Cortex of kidney (tissue), 1 donor: Measurements from ENCODE around the gene CCL26.
"Not testable (repeated sequence)": the region's sequence is repeated elsewhere in the genome, so short reads cannot be mapped to it uniquely, and the experiment has no call there.

Experiments
- DNase-seq: peaks from one replicate; lab custom pipeline; 2025; lab: John Stamatoyannopoulos, UW

The CCL26 gene

GRCh38 chr7:75792567-75792966 is 20.6 kb upstream of the CCL26 start:
- DNase-seq, result not testable (repeated sequence)

GRCh38 chr7:75789361-75789924 is 17.4 kb upstream of the CCL26 start:
- DNase-seq, result no peak

- DNase-seq, result not testable (repeated sequence)
Observed at GRCh38 chr7:75788154-75788847, 16.3 kb upstream of the CCL26 start.

GRCh38 chr7:75783058-75783457 is 11.0 kb upstream of the CCL26 start:
- DNase-seq, result not testable (repeated sequence)

- not testable (repeated sequence) for DNase-seq
Observed at GRCh38 chr7:75780647-75781273, 8.7 kb upstream of the CCL26 start.

- not testable (repeated sequence) for DNase-seq
Observed at GRCh38 chr7:75779516-75779915, 7.5 kb upstream of the CCL26 start.

- DNase-seq, result not testable (repeated sequence)
Observed at GRCh38 chr7:75779035-75779434, 7.0 kb upstream of the CCL26 start.

- DNase-seq, result no peak
Observed at GRCh38 chr7:75776295-75776971, 4.4 kb upstream of the CCL26 start.

GRCh38 chr7:75773958-75774357 is 1.9 kb upstream of the CCL26 start:
- not testable (repeated sequence) for DNase-seq

- no peak for DNase-seq
Observed at GRCh38 chr7:75771224-75771623, 787 bp downstream of the CCL26 start.

- no peak for DNase-seq
Observed at GRCh38 chr7:75762350-75762917, 9.6 kb downstream of the CCL26 start.

GRCh38 chr7:75761801-75762200 is 10.2 kb downstream of the CCL26 start:
- not testable (repeated sequence) for DNase-seq

- no peak for DNase-seq
Observed at GRCh38 chr7:75758491-75758890, 13.5 kb downstream of the CCL26 start.

- DNase-seq, result no peak
Observed at GRCh38 chr7:75757860-75758259, 14.2 kb downstream of the CCL26 start.

- no peak for DNase-seq
Observed at GRCh38 chr7:75756991-75757676, 14.9 kb downstream of the CCL26 start.

- no peak for DNase-seq
Observed at GRCh38 chr7:75756206-75756990, 15.6 kb downstream of the CCL26 start.

- DNase-seq, result no peak
Observed at GRCh38 chr7:75743455-75743859, 28.6 kb downstream of the CCL26 start.

- no peak for DNase-seq
Observed at GRCh38 chr7:75740846-75741497, 31.0 kb downstream of the CCL26 start.

- no peak for DNase-seq
Observed at GRCh38 chr7:75739796-75740672, 32.0 kb downstream of the CCL26 start.
